ENCODE data around the gene STAU1. TPM values are rescaled to one million over a fixed set of nuclear protein-coding genes. Genes with fewer than 3 reads are reported as not detected.
"Not testable (repeated sequence)": the region's sequence is repeated elsewhere in the genome, so short reads cannot be mapped to it uniquely, and the experiment has no call there.

Gene STAU1
- total RNA-seq, 2 donors from 2014 or later = 73.3 to 88.2 TPM

GRCh38 chr20:49184691-49185070, 3.5 kb downstream of the STAU1 start:
- Mint-ChIP-seq H3K4me3 (peak overlapping the region; percentile 93), H3K36me3 (ENCODE audit: low read depth) (peaks cover 45% of the 10 kb centered on the region)

GRCh38 chr20:49184084-49184501, 4.0 kb downstream of the STAU1 start:
- not testable (repeated sequence) for H3K9me3 Mint-ChIP-seq; H3K27me3 Mint-ChIP-seq; ATAC-seq (replicated peaks)
- H3K4me1 Mint-ChIP-seq = peaks cover 41% of the 10 kb centered on the region
- H3K36me3 Mint-ChIP-seq (ENCODE audit: low read depth) = peaks cover 49% of the 10 kb centered on the region
- peak overlapping the region; percentile 16 for H3K27ac Mint-ChIP-seq
- peak overlapping the region; percentile 93 for H3K4me3 Mint-ChIP-seq

More at GRCh38 chr20:49184691-49185070, 3.5 kb downstream of the STAU1 start:
- peaks cover 36% of the 10 kb centered on the region for H3K4me1 Mint-ChIP-seq
- no peaks in the 10 kb centered on the region for H3K9me3 Mint-ChIP-seq
- peak overlapping the region; percentile 72 for H3K27ac Mint-ChIP-seq
- no peak for ATAC-seq (replicated peaks)
- no peaks in the 10 kb centered on the region for H3K27me3 Mint-ChIP-seq

GRCh38 chr20:49183444-49183843, 4.7 kb downstream of the STAU1 start:
- H3K4me3 Mint-ChIP-seq = peak overlapping the region; percentile 93
- H3K4me1 Mint-ChIP-seq = peaks cover 41% of the 10 kb centered on the region
- no peaks in the 10 kb centered on the region for H3K27me3 Mint-ChIP-seq
- peak overlapping the region; percentile 16 for H3K27ac Mint-ChIP-seq
- H3K36me3 Mint-ChIP-seq (ENCODE audit: low read depth) = peaks cover 55% of the 10 kb centered on the region
- no peaks in the 10 kb centered on the region for H3K9me3 Mint-ChIP-seq
- no peak for ATAC-seq (replicated peaks)

- Mint-ChIP-seq H3K9me3 (no peaks in the 10 kb centered on the region), H3K27ac (no peak overlapping the region), H3K36me3 (ENCODE audit: low read depth) (peaks cover 66% of the 10 kb centered on the region), H3K4me1 (peaks cover 41% of the 10 kb centered on the region), H3K4me3 (peak overlapping the region; percentile 20), H3K27me3 (no peaks in the 10 kb centered on the region)
- no peak for ATAC-seq (replicated peaks)
These were observed 6.8 kb downstream of the STAU1 start for GRCh38 chr20:49181265-49181877.

GRCh38 chr20:49179368-49180277, 8.5 kb downstream of the STAU1 start:
- Mint-ChIP-seq H3K36me3 (ENCODE audit: low read depth) (peaks cover 56% of the 10 kb centered on the region), H3K4me3 (peak overlapping the region; percentile 12), H3K27ac (peak overlapping the region; percentile 41), H3K9me3 (no peaks in the 10 kb centered on the region), H3K27me3 (no peaks in the 10 kb centered on the region), H3K4me1 (peaks cover 30% of the 10 kb centered on the region)
- ATAC-seq (replicated peaks) = peak; percentile 32

- no peak overlapping the region for H3K27ac Mint-ChIP-seq
- H3K27me3 Mint-ChIP-seq = no peaks in the 10 kb centered on the region
These were observed 14.0 kb downstream of the STAU1 start for GRCh38 chr20:49174183-49174582.

GRCh38 chr20:49172413-49172812, 15.7 kb downstream of the STAU1 start:
- peak overlapping the region; percentile 43 for H3K27ac Mint-ChIP-seq
- no peak overlapping the region for H3K4me3 Mint-ChIP-seq
- H3K4me1 Mint-ChIP-seq = peaks cover 20% of the 10 kb centered on the region
- H3K9me3 Mint-ChIP-seq = no peaks in the 10 kb centered on the region
- no peak for ATAC-seq (replicated peaks)
- peaks cover 71% of the 10 kb centered on the region for H3K36me3 Mint-ChIP-seq (ENCODE audit: low read depth)
- no peaks in the 10 kb centered on the region for H3K27me3 Mint-ChIP-seq

More at GRCh38 chr20:49174183-49174582, 14.0 kb downstream of the STAU1 start:
- Mint-ChIP-seq H3K4me3 (no peak overlapping the region), H3K9me3 (no peaks in the 10 kb centered on the region), H3K4me1 (peaks cover 16% of the 10 kb centered on the region), H3K36me3 (ENCODE audit: low read depth) (peaks cover 84% of the 10 kb centered on the region)
- ATAC-seq (replicated peaks) = no peak

GRCh38 chr20:49171909-49172308, 16.2 kb downstream of the STAU1 start:
- Mint-ChIP-seq H3K27ac (no peak overlapping the region), H3K9me3 (no peaks in the 10 kb centered on the region), H3K4me3 (no peak overlapping the region), H3K36me3 (ENCODE audit: low read depth) (peaks cover 71% of the 10 kb centered on the region), H3K27me3 (no peaks in the 10 kb centered on the region), H3K4me1 (peaks cover 23% of the 10 kb centered on the region)
- no peak for ATAC-seq (replicated peaks)

GRCh38 chr20:49170714-49171113, 17.4 kb downstream of the STAU1 start:
- Mint-ChIP-seq H3K9me3 (no peaks in the 10 kb centered on the region), H3K27me3 (no peaks in the 10 kb centered on the region), H3K27ac (no peak overlapping the region), H3K36me3 (ENCODE audit: low read depth) (peaks cover 71% of the 10 kb centered on the region), H3K4me1 (peaks cover 35% of the 10 kb centered on the region), H3K4me3 (no peak overlapping the region)
- no peak for ATAC-seq (replicated peaks)

- H3K4me3 Mint-ChIP-seq = peak overlapping the region; percentile 25
- H3K9me3 Mint-ChIP-seq = no peaks in the 10 kb centered on the region
- H3K27me3 Mint-ChIP-seq = no peaks in the 10 kb centered on the region
- H3K36me3 Mint-ChIP-seq (ENCODE audit: low read depth) = peaks cover 78% of the 10 kb centered on the region
- H3K27ac Mint-ChIP-seq = no peak overlapping the region
- peaks cover 38% of the 10 kb centered on the region for H3K4me1 Mint-ChIP-seq
- no peak for ATAC-seq (replicated peaks)
These were observed 18.6 kb downstream of the STAU1 start for GRCh38 chr20:49169547-49169946.

GRCh38 chr20:49168864-49169263, 19.3 kb downstream of the STAU1 start:
- not testable (repeated sequence) for H3K27me3 Mint-ChIP-seq; H3K9me3 Mint-ChIP-seq; ATAC-seq (replicated peaks); H3K27ac Mint-ChIP-seq
- peaks cover 38% of the 10 kb centered on the region for H3K4me1 Mint-ChIP-seq
- peaks cover 78% of the 10 kb centered on the region for H3K36me3 Mint-ChIP-seq (ENCODE audit: low read depth)
- peak overlapping the region; percentile 25 for H3K4me3 Mint-ChIP-seq

- Mint-ChIP-seq H3K9me3 (no peaks in the 10 kb centered on the region), H3K27ac (peak overlapping the region; percentile 98), H3K27me3 (no peaks in the 10 kb centered on the region), H3K36me3 (ENCODE audit: low read depth) (peaks cover 78% of the 10 kb centered on the region), H3K4me3 (peak overlapping the region; percentile 75), H3K4me1 (peaks cover 32% of the 10 kb centered on the region)
- ATAC-seq (replicated peaks) = no peak
These were observed 20.2 kb downstream of the STAU1 start for GRCh38 chr20:49167811-49168507.

GRCh38 chr20:49166534-49167449, 21.3 kb downstream of the STAU1 start:
- Mint-ChIP-seq H3K27ac (peak overlapping the region; percentile 98), H3K4me3 (peak overlapping the region; percentile 75), H3K36me3 (ENCODE audit: low read depth) (peaks cover 80% of the 10 kb centered on the region), H3K9me3 (no peaks in the 10 kb centered on the region), H3K4me1 (peaks cover 28% of the 10 kb centered on the region), H3K27me3 (no peaks in the 10 kb centered on the region)
- peak; percentile 84 for ATAC-seq (replicated peaks)

Data from activated T-helper 17 cell treated with anti-CD3 and anti-CD28 coated beads, Interleukin-2, amount 50 U/mL, for 72 hours (primary cell).